Keratinocyte (primary cell): ENCODE measurements around the gene TC2N. TPM values are rescaled to one million over a fixed set of nuclear protein-coding genes. Genes with fewer than 3 reads are reported as not detected.

ENCODE experiments used
- DNase-seq: peaks from one replicate; pipeline ENCODE4 v3.0.0-alpha.2; 2011; ENCODE audit warnings: low read depth, missing footprints, low spot score
- FAIRE-seq: peaks from 2 replicates; lab custom pipeline; 2011; peaks lifted over from hg19 to GRCh38; lab: Jason Lieb, UNC
- H2AFZ ChIP-seq: 2 replicates; pipeline ENCODE4 v1.6.0; 2012; ENCODE audit warnings: low read length, control low read depth, inconsistent platforms; ENCODE audit not compliant: control insufficient read depth
- H3K27ac ChIP-seq: 2 replicates; pipeline ENCODE4 v1.5.1; 2011; ENCODE audit warnings: low read length; ENCODE audit not compliant: control insufficient read depth, insufficient read depth
- H3K27me3 ChIP-seq: 3 replicates; pipeline ENCODE4 v1.6.0; 2011; ENCODE audit warnings: low read length; ENCODE audit not compliant: control insufficient read depth, insufficient read depth; ENCODE audit errors: extremely low read depth
- H3K36me3 ChIP-seq, 2 experiments: 2 replicates in 1 of 2; 3 replicates in 1 of 2; pipeline ENCODE4 v1.5.1; 2011; ENCODE audit warnings: low read length in 2 of 2, mild to moderate bottlenecking in 1 of 2; ENCODE audit not compliant: control insufficient read depth in 2 of 2, insufficient read depth in 2 of 2; ENCODE audit errors: extremely low read depth in 1 of 2
- H3K4me1 ChIP-seq: 3 replicates; pipeline ENCODE4 v1.5.1; 2011; ENCODE audit warnings: low read length; ENCODE audit not compliant: control insufficient read depth, insufficient read depth; ENCODE audit errors: extremely low read depth
- H3K4me2 ChIP-seq: 3 replicates; pipeline ENCODE4 v1.6.0; 2011; ENCODE audit warnings: low read depth, low read length; ENCODE audit not compliant: control insufficient read depth, insufficient read depth; ENCODE audit errors: extremely low read depth
- H3K4me3 ChIP-seq, 3 experiments: fragments of 200-600 bp in 1 of 3; sonication (generic) in 1 of 3; 2 replicates in 2 of 3; 3 replicates in 1 of 3; pipeline ENCODE4 v1.5.1; 2011 to 2016; ENCODE audit warnings: low read length in 3 of 3, mild to moderate bottlenecking in 3 of 3, control low read depth in 2 of 3, inconsistent platforms in 1 of 3, low read depth in 1 of 3, mixed read lengths in 1 of 3, mixed run types in 1 of 3, moderate library complexity in 1 of 3; ENCODE audit not compliant: control insufficient read depth in 2 of 3, insufficient read depth in 2 of 3; ENCODE audit errors: extremely low read depth in 1 of 3
- H3K79me2 ChIP-seq: 2 replicates; pipeline ENCODE4 v1.6.0; 2012; ENCODE audit warnings: low read length; ENCODE audit not compliant: control insufficient read depth, insufficient read depth
- H3K9ac ChIP-seq: 3 replicates; pipeline ENCODE4 v1.6.0; 2011; ENCODE audit warnings: low read length; ENCODE audit not compliant: control insufficient read depth, insufficient read depth; ENCODE audit errors: extremely low read depth
- H3K9me1 ChIP-seq: 3 replicates; pipeline ENCODE4 v1.6.0; 2011; ENCODE audit warnings: low read length; ENCODE audit not compliant: control insufficient read depth, insufficient read depth; ENCODE audit errors: extremely low read depth
- H3K9me3 ChIP-seq: 2 replicates; pipeline ENCODE4 v1.5.1; 2012; ENCODE audit warnings: low read depth, low read length; ENCODE audit not compliant: control insufficient read depth
- H4K20me1 ChIP-seq: 3 replicates; pipeline ENCODE4 v1.6.0; 2011; ENCODE audit warnings: low read length; ENCODE audit not compliant: control insufficient read depth, insufficient read depth; ENCODE audit errors: extremely low read depth
- CTCF ChIP-seq, 3 experiments: IDR thresholded peaks in 1 of 3; conservative IDR thresholded peaks in 1 of 3; optimal IDR thresholded peaks in 1 of 3; 2 replicates in 2 of 3; 3 replicates in 1 of 3; pipeline versions ENCODE3 to v1.5.1; 2011; ENCODE audit warnings: low read length in 3 of 3, mild to moderate bottlenecking in 3 of 3, moderate library complexity in 2 of 3, control low read depth in 1 of 3, inconsistent platforms in 1 of 3; ENCODE audit not compliant: insufficient read depth in 2 of 3; ENCODE audit errors: extremely low read depth in 1 of 3
- EZH2 ChIP-seq: IDR thresholded peaks from one replicate; pipeline ENCODE4 v1.6.1; 2012; ENCODE audit warnings: inconsistent platforms, mild to moderate bottlenecking, low read length, moderate library complexity
- dilution Hi-C: fragments of 300-500 bp; cut with MboI; formaldehyde crosslinking; loops from one replicate; pipeline ENCODE4 v1.7.0; 2020; ENCODE audit warnings: low sequenced_read_pairs; ENCODE audit not compliant: extremely low pct_ligation_motif_present
- polyA plus RNA-seq, 5 experiments: library from polyadenylated mRNA; depleted of rRNA in 3 of 5; stranded (reverse) in 3 of 5; stranded (forward) in 1 of 5; unstranded in 1 of 5; fragments of >200 nt; gene quantifications; 1 replicate in 1 of 5; 2 replicates in 3 of 5; 3 replicates in 1 of 5; pipeline versions ENCODE4 v1.2.1 to v1.2.3, GENCODE V29; 2011 to 2012; ENCODE audit warnings: missing spikeins in 2 of 5, low read depth in 1 of 5, low replicate concordance in 1 of 5

TC2N gene
- polyA plus RNA-seq, 1 donor (not counting 4 experiments of a cell fraction or from before 2014, with no cell fraction given), result 22.6 TPM

GRCh38 chr14:91875525-91876286, 8.4 kb upstream of the TC2N start:
- H2AFZ ChIP-seq, result no peak overlapping the region
- TF ChIP-seq EZH2 (no peak), CTCF (optimal IDR thresholded peaks at IDR 0.05 in 1 of 3, IDR thresholded peaks at IDR 0.05 in 1 of 3, conservative IDR thresholded peaks at IDR 0.05 in 1 of 3; ENCODE audit: extremely low read depth in 1 of 3, insufficient read depth in 2 of 3, low read length in 3 of 3) (no peak)
- H3K9me1 ChIP-seq, result no peaks in the 10 kb centered on the region
- H4K20me1 ChIP-seq, result no peaks in the 10 kb centered on the region
- H3K4me1 ChIP-seq, result peaks cover 6% of the 10 kb centered on the region
- H3K4me2 ChIP-seq, result no peak overlapping the region
- H3K4me3 ChIP-seq, result no peak overlapping the region
- no peaks in the 10 kb centered on the region for H3K9me3 ChIP-seq
- no peaks in the 10 kb centered on the region for H3K36me3 ChIP-seq
- no peak overlapping the region for H3K9ac ChIP-seq
- H3K27me3 ChIP-seq, result peaks cover 17% of the 10 kb centered on the region
- dilution Hi-C loops, result no loop called here
- no peak for DNase-seq
- no peak for FAIRE-seq
- H3K27ac ChIP-seq, result no peak overlapping the region
- H3K79me2 ChIP-seq, result no peaks in the 10 kb centered on the region

- Histone ChIP-seq H3K4me3 (no peak overlapping the region), H3K79me2 (no peaks in the 10 kb centered on the region), H3K9me1 (no peaks in the 10 kb centered on the region), H3K27ac (no peak overlapping the region), H3K36me3 (no peaks in the 10 kb centered on the region), H2AFZ (no peak overlapping the region), H3K4me2 (no peak overlapping the region), H3K4me1 (peaks cover 6% of the 10 kb centered on the region), H3K9ac (no peak overlapping the region), H4K20me1 (no peaks in the 10 kb centered on the region), H3K9me3 (no peaks in the 10 kb centered on the region), H3K27me3 (peaks cover 15% of the 10 kb centered on the region)
- TF ChIP-seq EZH2 (no peak), CTCF (optimal IDR thresholded peaks at IDR 0.05 in 1 of 3, IDR thresholded peaks at IDR 0.05 in 1 of 3, conservative IDR thresholded peaks at IDR 0.05 in 1 of 3; ENCODE audit: extremely low read depth in 1 of 3, insufficient read depth in 2 of 3, low read length in 3 of 3) (no peak)
- dilution Hi-C loops, result no loop called here
- DNase-seq (no peak), FAIRE-seq (no peak)
Measured at GRCh38 chr14:91873471-91874415, 6.4 kb upstream of the TC2N start.
